Neural progenitor cell (in vitro differentiated cells): ENCODE measurements around the gene LCT.

Experiments
- CTCF ChIP-seq: fragments of 200-600 bp; sonication (generic); IDR thresholded peaks from 2 replicates; pipeline ENCODE4 v1.5.1; 2017; ENCODE audit warnings: antibody characterized with exemption, mild to moderate bottlenecking
- EZH2 ChIP-seq: fragments of 200-600 bp; sonication (generic); IDR thresholded peaks from 2 replicates; pipeline ENCODE4 v1.6.1; 2017; ENCODE audit warnings: antibody characterized with exemption, mild to moderate bottlenecking, moderate library complexity

GRCh38 chr2:135744760-135745314 lies 92.1 kb downstream of the LCT start:
- peak; percentile 28 for TF ChIP-seq CTCF
- no peak for TF ChIP-seq EZH2
